RCC 7860 (cell line): ENCODE measurements around the gene CLIP2.
"Not testable (repeated sequence)": the region's sequence is repeated elsewhere in the genome, so short reads cannot be mapped to it uniquely, and the experiment has no call there.

Source experiments
- DNase-seq: peaks from one replicate; pipeline ENCODE4 v3.0.0-alpha.2; 2015; ENCODE audit warnings: low spot score
- FAIRE-seq: peaks from 2 replicates; lab custom pipeline; 2012; peaks lifted over from hg19 to GRCh38; lab: Jason Lieb, UNC

CLIP2 gene

GRCh38 chr7:74400420-74401136, 111.4 kb downstream of the CLIP2 start:
- FAIRE-seq = no peak
- DNase-seq = no peak

GRCh38 chr7:74401137-74401859, 112.1 kb downstream of the CLIP2 start:
- FAIRE-seq = no peak
- peak; percentile 50 for DNase-seq

DNA sequence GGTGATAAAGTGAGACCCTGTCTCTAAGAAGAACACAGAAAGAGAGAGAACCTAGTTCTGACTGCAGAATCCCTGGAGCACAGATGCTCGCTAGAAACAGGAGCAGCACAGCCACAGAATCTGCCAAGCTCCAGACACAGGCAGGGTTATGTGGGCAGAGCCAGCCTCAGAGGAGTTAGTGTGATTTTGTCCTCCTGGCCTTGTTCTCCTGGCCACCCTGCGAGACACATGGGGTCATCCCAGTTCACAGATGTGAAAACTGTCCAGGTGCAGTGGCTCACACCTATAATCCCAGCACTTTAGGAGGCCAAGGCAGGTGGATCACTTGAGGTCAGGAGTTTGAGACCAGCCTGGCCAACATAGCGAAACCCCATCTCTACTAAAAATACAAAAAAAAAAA, 113.5 kb downstream of the CLIP2 start:
- FAIRE-seq, DNase-seq: not testable (repeated sequence)

DNA sequence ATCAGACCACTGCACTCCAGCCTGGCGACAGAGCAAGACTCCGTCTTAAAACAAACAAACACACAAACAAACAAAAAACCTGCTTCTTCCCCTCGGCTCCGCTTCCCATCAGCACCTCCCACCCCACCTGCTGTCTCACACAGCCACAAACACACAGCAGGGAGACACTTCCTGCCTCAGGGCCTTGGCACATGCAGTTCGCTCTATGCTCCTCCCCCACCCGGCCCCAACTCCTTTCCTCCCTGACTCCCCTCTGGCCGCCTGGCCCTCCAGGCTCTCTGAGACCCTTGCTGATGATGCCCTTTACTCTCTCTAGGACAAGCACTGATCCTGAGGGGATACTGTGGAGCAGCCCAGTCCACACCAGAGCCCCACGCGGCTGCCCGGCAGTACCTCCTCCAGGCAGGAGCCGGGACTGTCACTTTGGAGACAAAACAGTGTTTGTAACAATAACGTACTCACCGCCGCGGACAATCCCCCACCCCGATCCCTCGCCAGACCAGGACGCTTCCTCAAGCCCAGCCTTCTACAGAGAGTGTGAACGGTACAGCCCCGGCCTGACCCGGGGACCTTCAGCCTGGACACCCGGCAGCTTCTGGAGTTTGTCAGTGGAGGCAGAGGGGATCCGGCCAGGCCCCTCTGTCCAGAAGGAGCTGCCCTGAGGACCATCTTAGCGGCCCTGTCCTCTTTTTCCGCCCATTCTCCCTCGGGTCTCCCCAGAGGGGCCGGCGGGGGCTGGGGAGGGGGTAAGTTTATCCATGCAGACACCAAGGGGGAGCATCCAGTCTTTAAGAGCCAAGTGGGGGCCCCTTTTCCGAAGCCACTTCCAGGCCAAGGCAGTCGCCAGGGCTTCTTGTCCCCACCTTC, 114.5 kb downstream of the CLIP2 start:
- FAIRE-seq = no peak
- DNase-seq = no peak

DNA sequence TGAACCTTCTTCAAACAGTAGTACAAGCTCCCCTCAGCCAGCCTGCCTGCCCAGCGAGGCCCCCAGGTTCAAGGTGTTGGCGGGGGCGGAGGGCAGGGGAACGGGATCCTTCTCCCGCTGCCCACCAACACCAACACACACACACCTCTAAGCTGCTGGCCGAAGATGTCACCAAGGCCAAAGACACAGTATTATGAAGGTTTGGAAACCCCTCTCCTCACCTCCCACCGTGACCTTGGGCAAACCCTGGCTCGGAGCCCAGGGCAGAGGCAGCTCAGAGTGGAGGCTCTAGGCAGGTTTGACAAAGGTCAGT, 115.1 kb downstream of the CLIP2 start:
- FAIRE-seq (no peak), DNase-seq (no peak)

GRCh38 chr7:74404741-74405140, 115.5 kb downstream of the CLIP2 start:
- FAIRE-seq (no peak), DNase-seq (no peak)

DNA sequence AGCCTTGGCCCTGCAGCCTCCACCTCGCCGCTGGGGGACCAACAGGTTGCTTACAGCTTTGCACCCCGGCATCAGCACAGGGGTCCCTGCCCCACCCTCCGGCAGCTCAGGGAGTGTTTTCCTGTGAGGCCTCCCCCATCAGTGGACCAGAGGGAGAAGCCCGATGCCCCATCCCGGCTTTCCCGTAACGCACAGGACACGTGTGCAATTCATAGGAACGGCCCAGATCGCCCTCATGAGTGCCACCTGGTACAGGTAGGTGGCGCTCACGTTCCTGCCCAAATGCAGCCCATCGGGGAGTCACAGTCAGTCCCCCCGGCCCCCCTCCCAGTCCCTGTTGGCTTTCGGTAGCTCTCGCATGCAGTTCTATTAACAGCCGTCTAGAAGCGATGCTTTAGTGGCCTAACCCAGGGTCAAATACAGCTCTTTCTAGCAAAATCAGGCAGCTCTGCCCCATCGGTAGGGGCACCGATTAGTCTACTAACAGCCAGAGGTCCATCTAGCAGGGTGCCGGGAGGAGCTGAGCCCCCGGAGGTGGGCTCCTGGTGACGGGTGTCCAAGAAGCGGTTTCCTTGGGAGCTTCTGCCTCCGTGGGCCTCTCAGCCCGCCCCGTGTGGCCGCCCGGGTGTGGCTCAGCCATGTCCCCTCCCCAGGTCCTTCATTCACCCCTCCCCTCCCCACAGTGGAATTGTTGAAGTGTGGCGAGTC, 116.1 kb downstream of the CLIP2 start:
- no peak for DNase-seq

DNA sequence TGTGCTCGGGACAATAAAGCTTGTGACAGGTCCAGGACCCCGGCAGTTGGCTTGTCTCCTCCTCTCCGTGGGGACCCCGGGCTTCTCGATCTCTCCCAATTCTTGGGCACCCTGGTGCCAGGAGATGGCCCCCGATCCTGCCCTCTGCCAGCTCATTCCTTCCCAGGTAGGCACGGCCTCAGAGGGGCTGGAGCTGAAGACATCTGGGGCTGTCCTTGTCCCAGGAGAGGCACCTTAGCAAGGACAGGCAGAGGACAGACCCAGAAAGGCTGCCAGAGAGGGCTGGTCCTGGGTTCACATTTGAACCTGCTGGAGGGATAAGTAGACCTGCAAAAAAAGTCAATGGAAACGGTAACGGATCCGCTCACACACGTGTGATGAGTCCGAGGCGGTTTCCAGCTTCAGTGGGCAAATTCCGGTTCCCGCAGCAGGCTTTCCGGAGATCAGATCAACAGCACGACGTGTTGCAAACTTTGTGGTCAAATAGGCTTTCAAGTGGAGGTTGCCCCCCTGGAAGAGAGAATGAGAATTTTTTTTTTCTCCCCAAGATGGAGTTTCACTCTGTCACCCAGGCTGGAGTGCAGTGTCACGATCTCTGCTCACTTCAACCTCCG, 116.8 kb downstream of the CLIP2 start:
- DNase-seq (no peak), FAIRE-seq (no peak)

More for the DNA sequence above, 116.1 kb downstream of the CLIP2 start:
- no peak for FAIRE-seq

- no peak for DNase-seq
- FAIRE-seq = no peak
These were observed 118.8 kb downstream of the CLIP2 start for GRCh38 chr7:74407958-74408357.

DNA sequence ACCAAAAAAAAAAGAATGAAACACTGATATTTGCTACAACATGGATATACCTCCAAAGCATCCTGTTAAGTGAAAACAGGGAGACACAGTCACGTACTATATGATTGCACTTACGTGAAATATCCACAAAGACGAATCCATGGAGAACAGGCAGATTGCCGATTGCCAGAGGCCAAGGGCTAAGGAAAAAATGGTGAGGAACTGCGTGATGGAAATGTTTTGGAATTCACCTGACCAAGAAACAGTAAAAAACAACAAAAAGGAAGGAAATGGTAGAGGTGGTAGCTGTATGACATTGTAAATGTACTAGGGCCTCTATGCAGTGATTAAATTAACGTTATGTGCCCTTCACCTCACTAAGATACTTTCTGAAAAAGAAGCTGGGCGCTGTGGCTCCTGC, 120.4 kb downstream of the CLIP2 start:
- DNase-seq = no peak
- FAIRE-seq = no peak

GRCh38 chr7:74410772-74411171, 121.6 kb downstream of the CLIP2 start:
- DNase-seq (no peak), FAIRE-seq (no peak)

GRCh38 chr7:74411571-74411970, 122.4 kb downstream of the CLIP2 start:
- not testable (repeated sequence) for DNase-seq, FAIRE-seq

GRCh38 chr7:74412056-74412455, 122.8 kb downstream of the CLIP2 start:
- DNase-seq (no peak), FAIRE-seq (no peak)

- DNase-seq (no peak), FAIRE-seq (no peak)
These were observed 123.4 kb downstream of the CLIP2 start for GRCh38 chr7:74412603-74413002.

GRCh38 chr7:74414595-74415333, 125.6 kb downstream of the CLIP2 start:
- not testable (repeated sequence) for FAIRE-seq

DNA sequence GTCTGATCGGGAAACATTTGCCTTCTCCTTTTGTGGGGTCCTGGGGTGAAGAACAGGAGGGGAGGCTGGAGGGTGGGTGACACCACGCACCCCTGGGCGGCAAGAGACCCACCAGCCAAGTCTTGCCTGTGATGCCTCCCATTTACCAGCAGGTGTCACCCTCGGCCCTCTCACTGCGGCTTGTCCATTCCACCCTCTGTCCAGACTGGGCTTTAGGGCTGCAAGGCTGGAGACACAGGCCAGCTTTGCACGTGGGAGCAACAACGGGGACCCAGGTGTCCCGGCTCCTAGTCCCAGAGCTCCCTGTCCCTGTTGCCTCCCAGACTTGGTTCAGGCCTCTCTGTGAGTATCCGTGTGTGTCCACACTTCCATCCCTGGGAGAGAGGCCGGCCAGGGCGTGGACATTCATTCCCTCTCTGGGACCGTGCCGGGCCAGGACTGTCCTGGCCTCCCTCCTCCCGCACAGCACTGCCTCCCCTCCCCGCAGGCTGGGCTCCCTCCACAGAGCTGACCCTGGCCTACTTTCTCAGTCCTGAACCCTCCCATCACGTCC, 128.3 kb downstream of the CLIP2 start:
- DNase-seq = peak; percentile 60
- FAIRE-seq = no peak

More at GRCh38 chr7:74414595-74415333, 125.6 kb downstream of the CLIP2 start:
- DNase-seq = not testable (repeated sequence)

GRCh38 chr7:74418076-74418475, 128.9 kb downstream of the CLIP2 start:
- DNase-seq = no peak
- FAIRE-seq = no peak

DNA sequence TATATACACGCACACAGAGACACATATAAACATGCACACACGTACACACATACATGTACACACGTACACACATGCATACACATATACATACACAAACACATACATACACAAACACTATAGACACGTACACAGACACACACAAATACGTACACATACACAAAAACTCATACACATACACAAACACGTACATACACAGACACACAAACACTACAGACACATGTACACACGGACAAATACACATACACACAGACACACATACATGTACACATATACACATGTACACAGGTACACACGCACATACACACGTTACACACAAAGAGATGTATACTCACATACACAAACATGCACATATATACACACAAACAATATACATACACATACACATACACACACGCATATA, 129.3 kb downstream of the CLIP2 start:
- no peak for DNase-seq

DNA sequence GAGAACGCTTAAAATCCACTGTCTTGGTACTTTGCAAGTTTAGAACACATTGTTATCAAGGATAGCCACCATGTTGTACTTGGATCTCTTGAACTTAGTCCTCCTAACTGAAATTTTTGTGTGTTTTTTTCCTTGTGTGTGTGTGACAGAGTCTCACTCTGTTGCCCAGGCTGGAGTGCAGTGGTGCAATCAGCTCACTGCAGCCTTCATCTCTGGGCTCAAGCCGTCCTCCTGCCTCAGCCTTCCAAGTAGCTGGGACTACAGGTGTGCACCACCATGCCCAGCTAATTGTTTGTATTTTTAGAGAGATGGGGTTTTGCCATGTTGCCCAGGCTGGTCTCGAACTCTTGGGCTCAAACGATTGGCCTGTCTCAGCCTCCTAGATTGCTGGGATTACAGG, 130.0 kb downstream of the CLIP2 start:
- FAIRE-seq, DNase-seq: not testable (repeated sequence)

More for the DNA sequence above, 129.3 kb downstream of the CLIP2 start:
- no peak for FAIRE-seq
